HG03442 (cell line): Measurements from ENCODE around the gene ANTXR1.

Experiments used
- ATAC-seq: cut with Tn5 transposase; IDR thresholded peaks from one replicate; pipeline ENCODE4 v1.9.1; 2021; ENCODE audit warnings: mild to moderate bottlenecking, moderate library complexity; ENCODE audit not compliant: unreplicated experiment

Gene ANTXR1

GRCh38 chr2:69203166-69203985 lies 190.4 kb downstream of the ANTXR1 start:
- no peak for ATAC-seq

- no peak for ATAC-seq
Measured at GRCh38 chr2:69204654-69205053, 191.7 kb downstream of the ANTXR1 start.

GRCh38 chr2:69205076-69205475 lies 192.1 kb downstream of the ANTXR1 start:
- no peak for ATAC-seq

DNA sequence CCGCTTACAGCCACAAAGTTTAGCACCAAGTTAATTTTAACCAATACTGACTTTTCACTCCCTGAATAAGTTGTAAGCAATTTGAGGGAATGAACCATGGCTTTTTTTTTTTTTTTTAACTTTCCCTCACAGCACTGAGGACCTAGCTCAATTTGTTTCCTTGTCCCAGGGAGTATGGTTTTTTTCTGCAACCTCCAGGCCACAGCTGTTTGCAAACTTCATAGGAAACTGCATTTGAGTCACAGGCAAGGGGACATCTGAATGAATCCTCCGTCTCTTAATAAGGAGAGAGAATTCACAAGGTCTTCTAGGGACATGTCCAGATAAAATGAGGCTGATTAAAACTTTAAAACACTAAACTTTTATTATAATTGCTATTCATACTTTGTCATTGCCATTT lies 192.5 kb downstream of the ANTXR1 start:
- no peak for ATAC-seq

GRCh38 chr2:69208023-69208595 lies 195.1 kb downstream of the ANTXR1 start:
- no peak for ATAC-seq

DNA sequence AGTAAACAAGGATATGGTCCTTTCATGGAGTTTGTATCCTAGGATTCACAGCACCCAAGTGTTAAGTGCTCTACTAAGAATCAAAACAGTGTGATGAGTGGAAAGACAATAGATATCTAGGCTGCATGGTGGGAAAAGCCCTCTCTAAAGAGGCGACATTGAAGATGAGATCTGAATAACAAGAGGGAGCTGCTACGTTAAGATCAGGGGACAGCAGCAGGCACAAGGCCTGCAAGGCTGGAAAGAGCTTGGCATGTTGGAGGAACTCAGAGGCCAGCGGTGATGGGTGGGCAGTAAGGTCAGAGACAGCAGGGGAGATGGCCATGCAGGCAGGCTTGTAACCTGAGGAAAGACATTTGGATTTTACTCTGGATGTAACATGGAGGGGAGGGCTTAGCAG lies 196.5 kb downstream of the ANTXR1 start:
- no peak for ATAC-seq

DNA sequence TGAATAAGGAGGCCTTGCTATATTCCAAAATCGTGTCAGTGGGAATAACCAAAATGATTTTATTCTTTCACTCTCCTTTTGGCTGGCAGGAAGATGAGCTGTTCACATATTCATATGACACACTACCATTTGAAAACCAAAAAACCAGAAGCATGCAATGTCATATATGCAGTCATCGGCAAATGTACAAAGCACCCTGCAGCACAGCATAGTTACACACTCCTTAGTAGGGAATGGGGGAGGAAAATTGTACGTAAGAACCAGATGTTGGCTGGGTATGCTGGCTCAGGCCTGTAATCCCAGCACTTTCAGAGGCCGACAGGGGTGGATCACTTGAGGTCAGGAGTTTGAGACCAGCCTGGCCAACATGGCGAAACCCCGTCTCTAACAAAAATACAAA lies 197.4 kb downstream of the ANTXR1 start:
- ATAC-seq = no peak

- ATAC-seq = no peak
Measured at GRCh38 chr2:69211048-69211447, 198.1 kb downstream of the ANTXR1 start.

- no peak for ATAC-seq
Measured at GRCh38 chr2:69211686-69212085, 198.7 kb downstream of the ANTXR1 start.

- ATAC-seq = no peak
Measured at GRCh38 chr2:69212238-69213028, 199.5 kb downstream of the ANTXR1 start.

- ATAC-seq = no peak
Measured at GRCh38 chr2:69213201-69213600, 200.2 kb downstream of the ANTXR1 start.

DNA sequence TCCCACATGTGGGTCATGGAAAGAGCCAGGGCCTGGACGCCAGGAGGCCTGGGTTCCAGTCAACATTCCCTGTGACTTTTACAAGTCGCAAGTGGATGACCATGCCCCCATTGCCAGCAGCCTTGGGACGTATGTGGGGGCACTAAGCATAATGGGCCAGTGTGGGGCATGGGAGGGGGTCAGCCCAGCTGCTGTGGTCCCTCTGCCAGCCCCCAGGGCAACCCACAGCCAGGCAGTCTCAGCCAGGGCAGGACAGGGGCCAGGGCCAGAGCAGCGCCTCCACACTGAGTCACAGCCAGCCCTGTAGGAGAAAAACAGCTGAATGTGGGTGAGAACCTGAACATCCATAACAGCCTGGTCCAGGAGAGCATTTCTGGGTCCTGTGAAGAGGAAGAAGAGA lies 200.8 kb downstream of the ANTXR1 start:
- no peak for ATAC-seq

GRCh38 chr2:69214898-69215297 lies 201.9 kb downstream of the ANTXR1 start:
- ATAC-seq = no peak

DNA sequence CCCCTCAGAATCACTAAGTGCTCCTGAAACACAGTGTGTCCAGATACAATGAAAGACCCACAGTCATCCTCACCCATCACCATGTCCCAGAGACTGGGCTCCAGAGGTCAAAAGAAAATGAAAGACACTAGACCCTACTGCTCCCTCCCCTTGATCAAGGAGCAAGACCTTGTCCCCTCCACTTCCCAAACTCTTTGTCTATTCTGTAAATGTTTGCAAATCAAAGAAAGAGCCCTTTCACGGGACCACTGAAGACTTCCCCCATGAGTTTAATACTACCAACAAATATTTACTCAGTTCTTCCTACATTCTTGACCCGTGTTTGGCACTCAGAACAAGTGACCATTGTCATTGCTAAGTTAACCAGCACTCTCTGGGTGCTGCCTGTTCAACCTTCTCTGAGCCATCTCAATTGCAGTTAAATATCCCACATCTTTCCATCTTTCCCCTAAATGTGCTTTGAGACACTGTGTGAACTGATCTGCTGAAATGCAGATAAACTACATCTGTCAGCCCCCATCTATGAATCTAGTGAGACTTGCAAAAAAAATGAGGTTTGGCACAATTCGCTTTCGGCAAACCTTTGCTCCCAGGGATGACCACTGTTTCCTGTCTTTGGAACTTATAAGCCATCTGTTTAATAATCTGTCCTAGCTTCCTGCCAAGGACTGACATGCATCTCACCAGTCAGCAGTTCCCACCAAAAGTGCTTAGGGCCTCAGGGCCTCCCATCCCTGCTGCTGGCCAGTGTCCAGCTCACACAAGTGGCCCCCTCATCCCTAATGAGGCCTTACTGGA lies 203.8 kb downstream of the ANTXR1 start:
- ATAC-seq = no peak

DNA sequence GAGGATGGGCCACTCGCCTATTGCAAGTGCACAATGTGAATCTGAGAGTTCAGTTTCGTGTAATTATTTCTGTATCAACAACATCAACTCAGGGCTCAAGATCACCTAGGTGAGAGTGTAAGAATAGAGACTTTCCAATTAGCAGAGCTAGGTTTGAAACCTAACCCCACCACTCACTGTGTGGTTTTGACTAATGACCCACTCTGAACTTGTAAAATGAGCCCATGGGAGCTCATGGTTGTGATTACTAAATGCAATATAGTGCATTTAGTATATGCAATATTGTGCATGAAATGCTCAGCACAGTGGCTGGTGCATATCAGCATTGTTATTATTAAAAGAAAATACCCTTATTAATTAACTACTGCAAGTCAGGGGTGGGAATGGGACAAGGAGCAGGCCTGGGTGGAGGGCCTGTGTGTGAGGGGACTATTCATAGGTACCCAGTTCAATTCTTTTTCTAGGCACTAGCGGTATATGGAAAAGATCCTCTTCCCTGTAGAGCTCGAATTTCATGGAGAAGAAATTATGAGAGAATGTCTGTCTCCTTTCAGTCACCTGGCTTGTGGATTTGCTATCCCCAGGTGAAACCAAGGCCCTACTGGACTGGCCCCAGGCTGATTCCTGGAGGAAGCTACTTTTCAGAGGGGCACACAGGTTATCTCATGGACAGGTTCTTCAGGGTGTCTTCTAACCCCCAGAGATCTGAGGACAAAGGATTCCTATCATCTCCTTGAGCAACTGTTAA lies 204.5 kb downstream of the ANTXR1 start:
- no peak for ATAC-seq

DNA sequence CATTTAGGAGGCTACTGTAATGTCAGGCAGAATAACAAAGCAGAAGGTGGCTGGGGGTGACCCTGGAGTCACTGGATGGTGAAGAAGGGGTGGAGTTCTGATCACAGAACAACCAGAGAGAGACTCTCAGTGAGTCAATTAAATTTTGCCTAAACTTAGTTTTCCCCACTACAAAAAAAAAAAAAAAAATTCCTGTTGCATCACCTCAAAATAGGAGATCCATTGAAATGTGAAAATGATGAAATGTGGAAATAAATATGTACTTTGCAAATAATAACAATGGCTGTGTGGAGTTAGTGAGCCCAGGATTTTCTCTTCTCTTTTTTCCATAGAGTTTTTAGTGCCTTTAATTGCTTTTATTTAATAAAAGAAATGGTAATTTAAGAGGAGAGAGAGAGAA lies 208.5 kb downstream of the ANTXR1 start:
- ATAC-seq = no peak

DNA sequence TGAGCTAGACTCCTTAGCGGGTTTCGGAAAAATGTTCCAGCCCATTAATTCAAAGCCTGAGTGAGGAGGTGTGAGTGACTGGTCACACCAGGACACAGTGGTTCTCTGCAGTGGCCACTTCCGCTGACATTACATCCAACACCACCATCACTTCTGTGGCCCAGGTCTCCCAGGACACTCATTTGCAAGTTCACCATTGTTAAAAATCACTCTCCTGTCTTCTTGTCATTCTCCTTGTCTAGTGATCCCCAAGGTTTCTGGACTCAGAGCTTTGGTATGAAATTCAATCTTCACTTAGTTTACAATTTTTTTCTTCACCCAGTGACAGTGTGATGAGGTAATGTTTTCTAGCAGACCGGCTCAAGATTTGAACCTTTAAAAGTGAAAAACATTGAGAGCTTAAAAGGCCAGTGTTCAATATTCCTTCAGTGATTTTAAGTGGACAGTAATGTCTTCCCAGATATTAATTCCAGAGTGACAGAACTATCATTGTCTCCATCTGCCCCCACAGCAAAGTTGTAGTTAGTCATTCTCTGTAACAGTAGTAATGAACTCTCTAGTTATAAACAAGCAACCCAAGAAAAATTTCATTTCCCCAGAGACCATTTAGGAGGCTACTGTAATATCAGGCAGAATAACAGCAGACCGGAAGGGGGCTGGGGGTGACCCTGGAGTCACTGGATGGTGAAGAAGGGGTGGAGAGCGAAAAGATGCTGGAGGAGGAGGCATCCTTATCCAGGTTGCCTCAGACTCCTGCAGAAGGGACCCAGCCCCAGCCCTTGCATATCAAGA lies 209.2 kb downstream of the ANTXR1 start:
- ATAC-seq = no peak

- ATAC-seq = no peak
Measured at GRCh38 chr2:69222953-69223658, 210.1 kb downstream of the ANTXR1 start.
